GM12891 (cell line): ENCODE measurements around the gene CCDC97.

Experiments used
- POLR2A ChIP-seq: IDR thresholded peaks from 2 replicates; pipeline ENCODE4 v1.6.1; 2011; ENCODE audit warnings: low read depth, low read length, control low read depth
- TAF1 ChIP-seq: IDR thresholded peaks from 2 replicates; pipeline ENCODE4 v1.6.1; 2011; ENCODE audit warnings: low read depth, low read length, control low read depth

- TF ChIP-seq POLR2A (no peak), TAF1 (no peak)
These were observed 1.1 kb downstream of the CCDC97 start for GRCh38 chr19:41311072-41311471.
